GM13977 (cell line): ENCODE measurements around the gene OR6B1.
"Not testable (repeated sequence)": the region's sequence is repeated elsewhere in the genome, so short reads cannot be mapped to it uniquely, and the experiment has no call there.

Experiments
- DNase-seq: peaks from one replicate; pipeline ENCODE4 v3.0.0; 2012; ENCODE audit warnings: low spot score
- in situ Hi-C: fragments of 300-500 bp; cut with MboI; formaldehyde crosslinking; loops from one replicate; pipeline ENCODE4 v1.12.0; 2022; ENCODE audit warnings: low sequenced_read_pairs, low pct_unique_long_range_greater_than_20kb, mixed read lengths, inconsistent platforms; ENCODE audit not compliant: unreplicated experiment
- TF ChIP-seq, protein P1 (sequence below): IDR thresholded peaks from 2 replicates; pipeline ENCODE4 v1.5.1; 2012; ENCODE audit warnings: mild to moderate bottlenecking, control low read depth; ENCODE audit not compliant: insufficient read depth; ENCODE audit errors: extremely low read depth, missing control alignments

The OR6B1 gene

DNA sequence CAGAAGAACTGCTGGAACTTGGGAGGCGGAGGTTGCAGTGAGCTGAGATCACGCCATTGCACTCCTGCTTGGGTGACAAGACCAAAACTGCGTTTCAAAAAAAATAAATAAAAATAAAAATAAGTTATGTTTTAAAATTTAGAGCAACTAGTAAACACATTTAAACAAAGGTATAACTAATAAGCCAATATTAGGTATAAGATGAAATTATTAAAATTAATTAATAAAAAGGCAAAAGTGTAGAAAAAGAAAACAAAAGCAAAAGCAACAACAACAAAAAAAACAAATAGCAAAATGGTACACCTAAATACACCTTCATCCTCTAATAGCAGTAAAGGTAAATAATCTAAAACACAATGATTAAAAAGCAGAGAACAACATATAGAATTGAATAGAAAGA is 6.2 kb upstream of the OR6B1 start:
- no peak for DNase-seq
- in situ Hi-C loops = no loop called here

GRCh38 chr7:144001543-144001942 is 1.4 kb downstream of the OR6B1 start:
- no peak for DNase-seq
- in situ Hi-C loops = no loop called here
- TF ChIP-seq, protein P1, sequence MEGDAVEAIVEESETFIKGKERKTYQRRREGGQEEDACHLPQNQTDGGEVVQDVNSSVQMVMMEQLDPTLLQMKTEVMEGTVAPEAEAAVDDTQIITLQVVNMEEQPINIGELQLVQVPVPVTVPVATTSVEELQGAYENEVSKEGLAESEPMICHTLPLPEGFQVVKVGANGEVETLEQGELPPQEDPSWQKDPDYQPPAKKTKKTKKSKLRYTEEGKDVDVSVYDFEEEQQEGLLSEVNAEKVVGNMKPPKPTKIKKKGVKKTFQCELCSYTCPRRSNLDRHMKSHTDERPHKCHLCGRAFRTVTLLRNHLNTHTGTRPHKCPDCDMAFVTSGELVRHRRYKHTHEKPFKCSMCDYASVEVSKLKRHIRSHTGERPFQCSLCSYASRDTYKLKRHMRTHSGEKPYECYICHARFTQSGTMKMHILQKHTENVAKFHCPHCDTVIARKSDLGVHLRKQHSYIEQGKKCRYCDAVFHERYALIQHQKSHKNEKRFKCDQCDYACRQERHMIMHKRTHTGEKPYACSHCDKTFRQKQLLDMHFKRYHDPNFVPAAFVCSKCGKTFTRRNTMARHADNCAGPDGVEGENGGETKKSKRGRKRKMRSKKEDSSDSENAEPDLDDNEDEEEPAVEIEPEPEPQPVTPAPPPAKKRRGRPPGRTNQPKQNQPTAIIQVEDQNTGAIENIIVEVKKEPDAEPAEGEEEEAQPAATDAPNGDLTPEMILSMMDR = no peak

More for the DNA sequence above, 6.2 kb upstream of the OR6B1 start:
- TF ChIP-seq, protein P1 = no peak

DNA sequence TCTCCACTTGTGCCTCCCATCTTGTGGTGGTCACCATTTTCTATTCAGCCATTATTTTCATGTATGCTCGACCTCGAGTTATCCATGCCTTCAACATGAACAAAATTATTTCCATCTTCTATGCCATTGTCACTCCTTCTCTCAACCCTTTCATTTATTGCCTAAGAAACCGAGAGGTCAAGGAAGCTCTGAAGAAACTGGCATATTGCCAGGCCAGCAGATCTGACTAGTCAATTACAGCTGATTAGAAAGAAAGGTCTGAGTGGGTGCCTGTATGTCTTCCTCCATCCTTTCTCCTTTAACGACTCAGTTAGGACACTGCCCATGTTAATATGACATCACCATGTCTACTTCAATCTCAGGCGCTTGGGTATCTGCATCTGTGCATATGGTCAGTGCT is 4.6 kb downstream of the OR6B1 start:
- TF ChIP-seq, protein P1 = no peak
- no peak for DNase-seq
- in situ Hi-C loops = no loop called here

GRCh38 chr7:144006029-144006691 is 6.0 kb downstream of the OR6B1 start:
- in situ Hi-C loops = no loop called here
- no peak for DNase-seq
- TF ChIP-seq, protein P1 = no peak

GRCh38 chr7:144006692-144007042 is 6.5 kb downstream of the OR6B1 start:
- TF ChIP-seq, protein P1 = no peak
- no peak for DNase-seq
- in situ Hi-C loops = no loop called here

GRCh38 chr7:144009361-144009760 is 9.2 kb downstream of the OR6B1 start:
- TF ChIP-seq, protein P1 = no peak
- no peak for DNase-seq
- in situ Hi-C loops = no loop called here

DNA sequence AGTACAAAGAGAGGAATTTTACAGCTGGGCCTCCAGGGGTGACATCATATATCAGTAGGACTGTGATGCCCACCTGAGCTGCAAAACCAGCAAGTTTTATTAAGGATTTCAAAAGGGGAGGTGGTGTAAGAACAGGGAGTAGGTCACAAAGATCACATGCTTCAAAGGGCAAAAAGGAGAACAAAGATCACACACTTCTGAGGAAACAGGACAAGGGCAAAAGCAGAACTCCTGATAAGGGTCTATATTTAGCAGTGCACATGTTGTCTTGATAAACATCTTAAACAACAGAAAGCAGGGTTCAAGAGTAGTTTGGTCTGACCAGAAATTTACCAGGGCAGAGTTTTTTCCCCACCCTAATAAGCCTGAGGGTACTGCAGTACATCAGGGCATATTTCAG is 9.9 kb downstream of the OR6B1 start:
- DNase-seq, in situ Hi-C loops: not testable (repeated sequence)

DNA sequence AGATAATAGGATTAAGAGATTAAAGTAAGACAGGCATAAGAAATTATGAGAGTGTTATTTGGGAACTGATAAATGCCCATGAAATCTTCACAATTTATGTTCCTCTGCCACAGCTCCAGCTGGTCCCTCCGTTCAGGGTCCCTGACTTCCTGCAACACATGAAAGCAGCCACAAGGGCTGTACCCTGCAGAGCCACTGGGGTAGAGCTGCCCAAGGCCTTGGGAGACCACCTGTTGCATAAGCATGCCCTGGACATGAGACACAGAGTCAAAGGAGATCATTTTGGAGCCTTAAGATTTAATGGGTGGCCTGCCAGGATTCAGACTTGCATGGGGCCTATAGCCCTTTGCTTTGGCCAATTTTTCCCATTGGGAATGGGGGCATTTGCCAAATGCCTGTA is 10.7 kb downstream of the OR6B1 start:
- in situ Hi-C loops, DNase-seq: not testable (repeated sequence)
